Hepatocyte (in vitro differentiated cells): ENCODE measurements around the gene KRTAP12-4. TPM values are rescaled to one million over a fixed set of nuclear protein-coding genes. Genes with fewer than 3 reads are reported as not detected.

Experiments
- DNase-seq: peaks from one replicate; pipeline ENCODE4 v3.0.0-alpha.2; 2016; ENCODE audit warnings: low spot score
- H2AFZ ChIP-seq: fragments of 200-600 bp; sonication (generic); 2 replicates; pipeline ENCODE4 v1.6.0; 2016; ENCODE audit warnings: antibody characterized with exemption, mild to moderate bottlenecking
- H3K27ac ChIP-seq: fragments of 200-600 bp; sonication (generic); 2 replicates; pipeline ENCODE4 v1.5.1; 2016; ENCODE audit warnings: mild to moderate bottlenecking
- H3K27me3 ChIP-seq: fragments of 200-600 bp; sonication (generic); 2 replicates; pipeline ENCODE4 v1.6.1; 2016
- H3K36me3 ChIP-seq: fragments of 200-600 bp; sonication (generic); replicated peaks from 2 replicates; pipeline ENCODE4 v1.5.1; 2016; ENCODE audit warnings: low read depth; ENCODE audit not compliant: insufficient read depth
- H3K4me1 ChIP-seq: fragments of 200-600 bp; sonication (generic); 2 replicates; pipeline ENCODE4 v1.5.1; 2016; ENCODE audit warnings: mild to moderate bottlenecking, moderate library complexity; ENCODE audit not compliant: insufficient read depth
- H3K4me2 ChIP-seq: fragments of 200-600 bp; sonication (generic); 2 replicates; pipeline ENCODE4 v1.6.0; 2016
- H3K4me3 ChIP-seq: fragments of 200-600 bp; sonication (generic); 2 replicates; pipeline ENCODE4 v1.5.1; 2016; ENCODE audit warnings: mild to moderate bottlenecking
- H3K79me2 ChIP-seq: fragments of 200-600 bp; sonication (generic); 2 replicates; pipeline ENCODE4 v1.6.0; 2017; ENCODE audit warnings: mild to moderate bottlenecking
- H3K9me2 ChIP-seq: fragments of 200-600 bp; sonication (generic); replicated peaks from 2 replicates; pipeline ENCODE4 v1.6.0; 2017; ENCODE audit warnings: mild to moderate bottlenecking; ENCODE audit not compliant: insufficient read depth
- H3K9me3 ChIP-seq: fragments of 200-600 bp; sonication (generic); 2 replicates; pipeline ENCODE4 v1.5.1; 2016; ENCODE audit warnings: low read depth, mild to moderate bottlenecking
- H4K20me1 ChIP-seq: fragments of 200-600 bp; sonication (generic); 2 replicates; pipeline ENCODE4 v1.6.0; 2016; ENCODE audit warnings: mild to moderate bottlenecking; ENCODE audit not compliant: insufficient read depth, poor library complexity, severe bottlenecking
- CTCF ChIP-seq: fragments of 200-600 bp; sonication (generic); IDR thresholded peaks from 2 replicates; pipeline ENCODE4 v1.5.1; 2016; ENCODE audit warnings: antibody characterized with exemption, mild to moderate bottlenecking; ENCODE audit not compliant: poor library complexity
- EZH2 ChIP-seq: fragments of 200-600 bp; sonication (generic); IDR thresholded peaks from 2 replicates; pipeline ENCODE4 v1.6.1; 2016; ENCODE audit warnings: antibody characterized with exemption, mild to moderate bottlenecking, borderline replicate concordance
- EZH2phosphoT487 ChIP-seq: fragments of 200-600 bp; sonication (generic); IDR thresholded peaks from one replicate; pipeline ENCODE4 v1.6.1; 2018; ENCODE audit warnings: antibody characterized with exemption, mild to moderate bottlenecking, low read depth, moderate library complexity; ENCODE audit not compliant: unreplicated experiment, severe bottlenecking
- WGBS: methylation state at CpG from one replicate; pipeline ENCODE4 v1.1.6; 2016; ENCODE audit warnings: low lambda C conversion rate; ENCODE audit errors: missing lambda C conversion rate; 5-methylcytosine and 5-hydroxymethylcytosine counted together
- polyA plus RNA-seq: library from polyadenylated mRNA; unstranded; fragments of >200 nt; fragmentation: Nextera tagmentation; extraction: Ambion mirVana; gene quantifications from 2 replicates; pipeline ENCODE4 v1.2.1, GENCODE V29; 2016
- total RNA-seq: library from RNA; depleted of rRNA; stranded (reverse); fragments of >200 nt; gene quantifications from 2 replicates; pipeline ENCODE4 v1.2.3, GENCODE V29; 2014

The KRTAP12-4 gene
- total and polyA plus RNA-seq, 2 experiments from 2014 or later = not detected

DNA sequence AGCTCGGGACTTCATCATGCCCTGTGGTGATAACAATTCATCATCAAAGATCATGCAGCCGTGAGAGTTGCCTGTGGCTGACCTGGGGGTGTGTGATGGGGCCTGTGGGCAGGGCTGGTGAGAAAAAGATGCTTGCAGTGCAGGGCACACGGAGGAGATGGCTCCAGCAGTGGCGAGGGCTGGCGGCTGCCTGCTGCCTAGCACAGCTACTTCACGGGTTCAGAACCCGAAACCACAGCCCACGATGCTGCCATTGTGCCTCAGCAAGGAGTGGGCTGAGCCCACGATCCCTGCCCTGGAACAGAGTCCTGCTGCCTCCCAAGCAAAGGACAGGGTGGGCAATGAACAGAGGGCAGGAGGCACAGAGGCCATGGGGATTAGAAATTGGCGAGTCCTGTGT, 28.2 kb downstream of the KRTAP12-4 start:
- H3K36me3 ChIP-seq = no peaks in the 10 kb centered on the region
- H4K20me1 ChIP-seq = no peaks in the 10 kb centered on the region
- H3K9me3 ChIP-seq = no peaks in the 10 kb centered on the region
- no peak for DNase-seq
- WGBS = 88% methylated on average over 9 of the region's 10 CpGs
- no peak overlapping the region for H3K4me2 ChIP-seq
- H2AFZ ChIP-seq = no peak overlapping the region
- H3K79me2 ChIP-seq = no peaks in the 10 kb centered on the region
- TF ChIP-seq EZH2 = no peak
- TF ChIP-seq CTCF = no peak
- TF ChIP-seq EZH2phosphoT487 = no peak
- H3K4me1 ChIP-seq = no peaks in the 10 kb centered on the region
- no peak overlapping the region for H3K4me3 ChIP-seq
- no peaks in the 10 kb centered on the region for H3K27me3 ChIP-seq
- no peaks in the 10 kb centered on the region for H3K9me2 ChIP-seq
- H3K27ac ChIP-seq = no peak overlapping the region

- WGBS = 98% methylated on average over 7 of the region's 7 CpGs
- no peaks in the 10 kb centered on the region for H3K9me2 ChIP-seq
- H4K20me1 ChIP-seq = no peaks in the 10 kb centered on the region
- TF ChIP-seq EZH2 (no peak), EZH2phosphoT487 (no peak), CTCF (no peak)
- H3K36me3 ChIP-seq = no peaks in the 10 kb centered on the region
- H3K4me3 ChIP-seq = no peak overlapping the region
- DNase-seq = no peak
- no peak overlapping the region for H3K4me2 ChIP-seq
- no peaks in the 10 kb centered on the region for H3K27me3 ChIP-seq
- H2AFZ ChIP-seq = no peak overlapping the region
- H3K79me2 ChIP-seq = no peaks in the 10 kb centered on the region
- no peaks in the 10 kb centered on the region for H3K4me1 ChIP-seq
- H3K27ac ChIP-seq = no peak overlapping the region
- no peaks in the 10 kb centered on the region for H3K9me3 ChIP-seq
These were observed 28.7 kb downstream of the KRTAP12-4 start for GRCh38 chr21:44625756-44626155.

GRCh38 chr21:44623575-44623974, 30.9 kb downstream of the KRTAP12-4 start:
- H3K4me2 ChIP-seq = no peak overlapping the region
- no peak for TF ChIP-seq EZH2
- no peak for TF ChIP-seq EZH2phosphoT487
- TF ChIP-seq CTCF = no peak
- no peak overlapping the region for H3K4me3 ChIP-seq
- H3K9me3 ChIP-seq = no peaks in the 10 kb centered on the region
- H3K27me3 ChIP-seq = no peaks in the 10 kb centered on the region
- no peaks in the 10 kb centered on the region for H3K36me3 ChIP-seq
- no peak overlapping the region for H3K27ac ChIP-seq
- no peaks in the 10 kb centered on the region for H4K20me1 ChIP-seq
- no peaks in the 10 kb centered on the region for H3K79me2 ChIP-seq
- no peak for DNase-seq
- no peaks in the 10 kb centered on the region for H3K4me1 ChIP-seq
- no peaks in the 10 kb centered on the region for H3K9me2 ChIP-seq
- no peak overlapping the region for H2AFZ ChIP-seq

DNA sequence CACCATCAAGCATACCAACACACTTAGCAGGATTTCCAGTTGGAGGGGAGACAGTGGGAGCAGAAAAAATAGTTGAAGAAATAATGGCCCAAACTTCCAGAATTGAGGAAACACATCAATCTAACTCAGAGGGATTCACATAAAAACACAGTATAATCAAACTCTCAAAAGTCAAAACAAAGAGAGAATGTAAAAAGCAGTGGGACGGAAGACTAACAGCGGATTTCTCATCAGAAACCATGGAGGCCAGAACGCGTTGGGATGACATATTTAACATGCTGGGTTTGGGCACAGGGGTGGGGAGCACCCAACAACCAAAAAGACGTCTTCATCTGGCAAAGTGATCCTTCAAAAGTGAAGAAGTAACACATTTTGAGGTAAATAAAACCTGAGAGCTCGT, 34.6 kb downstream of the KRTAP12-4 start:
- Histone ChIP-seq H3K9me2 (no peaks in the 10 kb centered on the region), H2AFZ (no peak overlapping the region), H3K27me3 (no peaks in the 10 kb centered on the region), H4K20me1 (no peaks in the 10 kb centered on the region), H3K27ac (no peak overlapping the region), H3K4me1 (no peaks in the 10 kb centered on the region), H3K4me3 (no peak overlapping the region), H3K4me2 (no peak overlapping the region), H3K9me3 (no peaks in the 10 kb centered on the region), H3K79me2 (no peaks in the 10 kb centered on the region), H3K36me3 (no peaks in the 10 kb centered on the region)
- TF ChIP-seq EZH2 = no peak
- no peak for TF ChIP-seq EZH2phosphoT487
- TF ChIP-seq CTCF = no peak
- 90% methylated on average over 6 of the region's 6 CpGs for WGBS
- no peak for DNase-seq
